ENCODE results near the gene NELFB.

- TF ChIP-seq CTCF (IDR thresholded peaks at IDR 0.05; ENCODE audit: low read depth, low read length), result no peak
- no peak for TF ChIP-seq POLR2A (IDR thresholded peaks at IDR 0.05; ENCODE audit: extremely low read depth, insufficient read length)
- TF ChIP-seq MYC (IDR thresholded peaks at IDR 0.05; ENCODE audit: low read depth, low read length), result no peak
- TF ChIP-seq, protein P1, sequence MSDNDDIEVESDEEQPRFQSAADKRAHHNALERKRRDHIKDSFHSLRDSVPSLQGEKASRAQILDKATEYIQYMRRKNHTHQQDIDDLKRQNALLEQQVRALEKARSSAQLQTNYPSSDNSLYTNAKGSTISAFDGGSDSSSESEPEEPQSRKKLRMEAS (IDR thresholded peaks at IDR 0.05; ENCODE audit: low read depth, low read length), result no peak
Observed at GRCh38 chr9:137271696-137272076, 16.6 kb downstream of the NELFB start.
